K562 (cell line): ENCODE data around the gene KCTD7. TPM values are rescaled to one million over a fixed set of nuclear protein-coding genes. Genes with fewer than 3 reads are reported as not detected.

ENCODE experiments used
- ADNP ChIP-seq: fragments of 200-800 bp; sonication (Bioruptor generic); IDR thresholded peaks from 2 replicates; pipeline ENCODE4 v1.6.1; 2016; ENCODE audit warnings: missing genetic modification characterization, missing compliant biosample characterization
- CBX5 ChIP-seq: IDR thresholded peaks from 2 replicates; pipeline ENCODE4 v1.6.1; 2014; ENCODE audit warnings: low read depth, borderline replicate concordance
- HMG20A ChIP-seq: fragments of 450-650 bp; formaldehyde crosslinking; conservative IDR thresholded peaks from 2 replicates; pipeline ENCODE4 v1.4.0; 2020; ENCODE audit warnings: mild to moderate bottlenecking, mixed read lengths
- HNRNPUL1 ChIP-seq: fragments of 200-400 bp; formaldehyde crosslinking; IDR thresholded peaks from 2 replicates; pipeline ENCODE4 v1.6.1; 2017; ENCODE audit warnings: low read length
- ILF3 ChIP-seq: fragments of 450-650 bp; IDR thresholded peaks from 2 replicates; pipeline ENCODE4 v1.6.1; 2018; ENCODE audit warnings: antibody characterized with exemption, mild to moderate bottlenecking, moderate library complexity, borderline replicate concordance
- KDM2B ChIP-seq: fragments of 250-450 bp; sonication (Bioruptor Pico); IDR thresholded peaks from 2 replicates; pipeline ENCODE4 v1.8.0; 2021; ENCODE audit warnings: mild to moderate bottlenecking, moderate library complexity
- MECOM ChIP-seq: fragments of 250-450 bp; sonication (Bioruptor Pico); IDR thresholded peaks from 2 replicates; pipeline ENCODE4 v1.8.0; 2022; ENCODE audit warnings: inconsistent platforms
- MTA3 ChIP-seq: fragments of 450-650 bp; formaldehyde crosslinking; IDR thresholded peaks from 2 replicates; pipeline ENCODE4 v1.6.1; 2017; ENCODE audit warnings: mild to moderate bottlenecking, borderline replicate concordance
- MYNN ChIP-seq, 2 experiments: sonication (generic); formaldehyde crosslinking in 1 of 2; IDR thresholded peaks; 2 replicates each; pipeline versions ENCODE4 v1.5.0 to v1.6.1; 2016 to 2020; ENCODE audit warnings: antibody characterized with exemption in 1 of 2, missing genetic modification reagents in 1 of 2
- NELFE ChIP-seq: IDR thresholded peaks from 2 replicates; pipeline ENCODE4 v1.6.1; 2011; ENCODE audit warnings: mild to moderate bottlenecking; ENCODE audit not compliant: insufficient read depth, insufficient read length
- NFE2 ChIP-seq: IDR thresholded peaks from 2 replicates; pipeline ENCODE4 v1.6.1; 2014; ENCODE audit warnings: antibody characterized with exemption, low read depth
- POU5F1 ChIP-seq: fragments of 150-350 bp; IDR thresholded peaks from 2 replicates; pipeline ENCODE4 v1.6.1; 2014; ENCODE audit warnings: borderline replicate concordance, low read length, low read depth, mild to moderate bottlenecking; ENCODE audit not compliant: partially characterized antibody
- TAF9B ChIP-seq: fragments of 450-650 bp; IDR thresholded peaks from 2 replicates; pipeline ENCODE4 v1.6.1; 2018; ENCODE audit warnings: mild to moderate bottlenecking; ENCODE audit not compliant: partially characterized antibody
- ZNF121 ChIP-seq: sonication (generic); formaldehyde crosslinking; conservative IDR thresholded peaks from 2 replicates; pipeline ENCODE4 v1.8.0; 2022; ENCODE audit warnings: missing genetic modification reagents
- ZNF707 ChIP-seq: fragments of 250-450 bp; sonication (Bioruptor Pico); conservative IDR thresholded peaks from 2 replicates; pipeline ENCODE4 v1.8.0; 2022; ENCODE audit warnings: inconsistent platforms, mild to moderate bottlenecking, moderate library complexity
- polyA plus RNA-seq, 8 experiments: library from polyadenylated mRNA; depleted of rRNA in 4 of 8; stranded (reverse) in 5 of 8; unstranded in 3 of 8; fragments of >200 nt; fragmentation: Nextera tagmentation in 2 of 8; fragmentation: Illumina TruSeq in 1 of 8; extraction: Ambion mirVana in 2 of 8; extraction: Trizol in 1 of 8; gene quantifications; 2 replicates each; pipeline versions ENCODE4 v1.2.1 to v1.2.3, GENCODE V29; 2011 to 2014; ENCODE audit warnings: inconsistent platforms in 1 of 8, missing spikeins in 1 of 8
- total RNA-seq, 7 experiments: library from RNA; depleted of rRNA in 6 of 7; stranded (reverse); fragments of >200 nt in 6 of 7; fragmentation: Illumina TruSeq in 2 of 7; extraction: Trizol in 2 of 7; gene quantifications; 2 replicates each; pipeline versions ENCODE4 v1.2.1 to v1.2.3, GENCODE V29; 2011 to 2021; ENCODE audit warnings: low replicate concordance in 1 of 7
- TF ChIP-seq, protein P1 (sequence below): fragments of 250-450 bp; sonication (Bioruptor Pico); IDR thresholded peaks from 2 replicates; pipeline ENCODE4 v1.5.0; 2021
- TF ChIP-seq, protein P2 (sequence below), 2 experiments: fragments of 150-350 bp in 1 of 2; IDR thresholded peaks; 2 replicates each; pipeline ENCODE4 v1.6.1; 2012 to 2016; ENCODE audit warnings: low read depth in 2 of 2, low read length in 2 of 2, mild to moderate bottlenecking in 1 of 2, moderate library complexity in 1 of 2
- TF ChIP-seq, protein P3 (sequence below): sonication (generic); formaldehyde crosslinking; IDR thresholded peaks from 2 replicates; pipeline ENCODE4 v1.8.0; 2023; ENCODE audit warnings: missing genetic modification reagents, mild to moderate bottlenecking, borderline replicate concordance

KCTD7 gene
- total and polyA plus RNA-seq, 9 of the 15 experiments (the other 6 are each of a cell fraction or from before 2014, with no cell fraction given): 1.5 to 26.0 (median 9.0) TPM

DNA sequence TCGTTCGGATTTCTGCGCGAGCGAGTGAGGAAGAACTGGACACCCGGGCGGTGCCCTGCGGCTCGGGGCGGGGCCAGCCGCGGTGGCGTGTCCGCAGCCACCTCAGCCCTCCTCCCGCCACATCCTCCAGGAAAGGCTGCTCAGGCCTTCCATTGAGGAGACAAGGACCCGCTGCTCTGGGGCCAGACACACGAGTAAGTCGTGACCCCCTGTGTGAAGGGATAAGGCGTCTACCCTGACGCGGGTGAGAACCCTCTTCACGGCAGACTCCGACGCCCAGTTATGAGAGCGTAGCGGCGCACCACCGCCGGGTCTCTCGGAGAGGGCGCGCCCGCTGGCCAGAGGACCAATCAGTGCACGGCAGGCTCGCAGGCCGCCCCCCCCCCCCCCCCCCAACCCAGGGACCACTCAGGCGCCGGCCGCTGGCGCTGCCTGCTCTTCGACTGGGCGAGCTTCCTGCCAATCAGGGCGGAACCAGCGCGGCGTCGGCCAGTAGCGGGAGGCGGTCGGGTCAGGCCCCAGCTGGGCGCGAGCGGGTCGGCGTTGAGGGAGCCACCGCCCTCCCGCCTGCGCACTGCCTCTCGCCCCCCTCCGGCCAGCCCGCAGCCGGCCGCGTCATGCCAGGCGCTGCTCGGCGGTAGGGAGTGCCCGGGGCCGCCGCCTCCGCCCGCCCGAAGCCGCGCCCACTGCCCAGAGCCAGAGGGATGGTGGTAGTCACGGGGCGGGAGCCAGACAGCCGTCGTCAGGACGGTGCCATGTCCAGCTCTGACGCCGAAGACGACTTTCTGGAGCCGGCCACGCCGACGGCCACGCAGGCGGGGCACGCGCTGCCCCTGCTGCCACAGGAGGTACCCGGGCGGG lies at the start of gene KCTD7 (continued):
- TF ChIP-seq, protein P1, sequence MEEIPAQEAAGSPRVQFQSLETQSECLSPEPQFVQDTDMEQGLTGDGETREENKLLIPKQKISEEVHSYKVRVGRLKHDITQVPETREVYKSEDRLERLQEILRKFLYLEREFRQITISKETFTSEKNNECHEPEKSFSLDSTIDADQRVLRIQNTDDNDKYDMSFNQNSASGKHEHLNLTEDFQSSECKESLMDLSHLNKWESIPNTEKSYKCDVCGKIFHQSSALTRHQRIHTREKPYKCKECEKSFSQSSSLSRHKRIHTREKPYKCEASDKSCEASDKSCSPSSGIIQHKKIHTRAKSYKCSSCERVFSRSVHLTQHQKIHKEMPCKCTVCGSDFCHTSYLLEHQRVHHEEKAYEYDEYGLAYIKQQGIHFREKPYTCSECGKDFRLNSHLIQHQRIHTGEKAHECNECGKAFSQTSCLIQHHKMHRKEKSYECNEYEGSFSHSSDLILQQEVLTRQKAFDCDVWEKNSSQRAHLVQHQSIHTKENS: no peak
- TF ChIP-seq KDM2B (CRISPR knock-in tag): peak; percentile 84; the same call in 1 of the 2 replicates
- no peak for TF ChIP-seq TAF9B
- no peak for TF ChIP-seq ZNF121 (CRISPR knock-in tag)
- no peak for TF ChIP-seq POU5F1
- no peak for TF ChIP-seq HNRNPUL1
- no peak for TF ChIP-seq NELFE
- no peak for TF ChIP-seq MYNN (IDR thresholded peaks at IDR 0.05)
- TF ChIP-seq MYNN (CRISPR knock-in tag; IDR thresholded peaks at IDR 0.05): no peak
- no peak for TF ChIP-seq HMG20A (CRISPR knock-in tag)
- no peak for TF ChIP-seq ADNP (tag)
- TF ChIP-seq NFE2: no peak
- TF ChIP-seq, protein P2, sequence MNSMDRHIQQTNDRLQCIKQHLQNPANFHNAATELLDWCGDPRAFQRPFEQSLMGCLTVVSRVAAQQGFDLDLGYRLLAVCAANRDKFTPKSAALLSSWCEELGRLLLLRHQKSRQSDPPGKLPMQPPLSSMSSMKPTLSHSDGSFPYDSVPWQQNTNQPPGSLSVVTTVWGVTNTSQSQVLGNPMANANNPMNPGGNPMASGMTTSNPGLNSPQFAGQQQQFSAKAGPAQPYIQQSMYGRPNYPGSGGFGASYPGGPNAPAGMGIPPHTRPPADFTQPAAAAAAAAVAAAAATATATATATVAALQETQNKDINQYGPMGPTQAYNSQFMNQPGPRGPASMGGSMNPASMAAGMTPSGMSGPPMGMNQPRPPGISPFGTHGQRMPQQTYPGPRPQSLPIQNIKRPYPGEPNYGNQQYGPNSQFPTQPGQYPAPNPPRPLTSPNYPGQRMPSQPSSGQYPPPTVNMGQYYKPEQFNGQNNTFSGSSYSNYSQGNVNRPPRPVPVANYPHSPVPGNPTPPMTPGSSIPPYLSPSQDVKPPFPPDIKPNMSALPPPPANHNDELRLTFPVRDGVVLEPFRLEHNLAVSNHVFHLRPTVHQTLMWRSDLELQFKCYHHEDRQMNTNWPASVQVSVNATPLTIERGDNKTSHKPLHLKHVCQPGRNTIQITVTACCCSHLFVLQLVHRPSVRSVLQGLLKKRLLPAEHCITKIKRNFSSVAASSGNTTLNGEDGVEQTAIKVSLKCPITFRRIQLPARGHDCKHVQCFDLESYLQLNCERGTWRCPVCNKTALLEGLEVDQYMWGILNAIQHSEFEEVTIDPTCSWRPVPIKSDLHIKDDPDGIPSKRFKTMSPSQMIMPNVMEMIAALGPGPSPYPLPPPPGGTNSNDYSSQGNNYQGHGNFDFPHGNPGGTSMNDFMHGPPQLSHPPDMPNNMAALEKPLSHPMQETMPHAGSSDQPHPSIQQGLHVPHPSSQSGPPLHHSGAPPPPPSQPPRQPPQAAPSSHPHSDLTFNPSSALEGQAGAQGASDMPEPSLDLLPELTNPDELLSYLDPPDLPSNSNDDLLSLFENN (IDR thresholded peaks at IDR 0.05; ENCODE audit: low read depth in 2 of 2, low read length in 2 of 2): no peak; a peak in 1 of 4 replicates
- TF ChIP-seq, protein P3, sequence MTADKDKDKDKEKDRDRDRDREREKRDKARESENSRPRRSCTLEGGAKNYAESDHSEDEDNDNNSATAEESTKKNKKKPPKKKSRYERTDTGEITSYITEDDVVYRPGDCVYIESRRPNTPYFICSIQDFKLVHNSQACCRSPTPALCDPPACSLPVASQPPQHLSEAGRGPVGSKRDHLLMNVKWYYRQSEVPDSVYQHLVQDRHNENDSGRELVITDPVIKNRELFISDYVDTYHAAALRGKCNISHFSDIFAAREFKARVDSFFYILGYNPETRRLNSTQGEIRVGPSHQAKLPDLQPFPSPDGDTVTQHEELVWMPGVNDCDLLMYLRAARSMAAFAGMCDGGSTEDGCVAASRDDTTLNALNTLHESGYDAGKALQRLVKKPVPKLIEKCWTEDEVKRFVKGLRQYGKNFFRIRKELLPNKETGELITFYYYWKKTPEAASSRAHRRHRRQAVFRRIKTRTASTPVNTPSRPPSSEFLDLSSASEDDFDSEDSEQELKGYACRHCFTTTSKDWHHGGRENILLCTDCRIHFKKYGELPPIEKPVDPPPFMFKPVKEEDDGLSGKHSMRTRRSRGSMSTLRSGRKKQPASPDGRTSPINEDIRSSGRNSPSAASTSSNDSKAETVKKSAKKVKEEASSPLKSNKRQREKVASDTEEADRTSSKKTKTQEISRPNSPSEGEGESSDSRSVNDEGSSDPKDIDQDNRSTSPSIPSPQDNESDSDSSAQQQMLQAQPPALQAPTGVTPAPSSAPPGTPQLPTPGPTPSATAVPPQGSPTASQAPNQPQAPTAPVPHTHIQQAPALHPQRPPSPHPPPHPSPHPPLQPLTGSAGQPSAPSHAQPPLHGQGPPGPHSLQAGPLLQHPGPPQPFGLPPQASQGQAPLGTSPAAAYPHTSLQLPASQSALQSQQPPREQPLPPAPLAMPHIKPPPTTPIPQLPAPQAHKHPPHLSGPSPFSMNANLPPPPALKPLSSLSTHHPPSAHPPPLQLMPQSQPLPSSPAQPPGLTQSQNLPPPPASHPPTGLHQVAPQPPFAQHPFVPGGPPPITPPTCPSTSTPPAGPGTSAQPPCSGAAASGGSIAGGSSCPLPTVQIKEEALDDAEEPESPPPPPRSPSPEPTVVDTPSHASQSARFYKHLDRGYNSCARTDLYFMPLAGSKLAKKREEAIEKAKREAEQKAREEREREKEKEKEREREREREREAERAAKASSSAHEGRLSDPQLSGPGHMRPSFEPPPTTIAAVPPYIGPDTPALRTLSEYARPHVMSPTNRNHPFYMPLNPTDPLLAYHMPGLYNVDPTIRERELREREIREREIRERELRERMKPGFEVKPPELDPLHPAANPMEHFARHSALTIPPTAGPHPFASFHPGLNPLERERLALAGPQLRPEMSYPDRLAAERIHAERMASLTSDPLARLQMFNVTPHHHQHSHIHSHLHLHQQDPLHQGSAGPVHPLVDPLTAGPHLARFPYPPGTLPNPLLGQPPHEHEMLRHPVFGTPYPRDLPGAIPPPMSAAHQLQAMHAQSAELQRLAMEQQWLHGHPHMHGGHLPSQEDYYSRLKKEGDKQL: no peak
- no peak for TF ChIP-seq CBX5
- peak; percentile 62 for TF ChIP-seq MTA3
- no peak for TF ChIP-seq ZNF707 (CRISPR knock-in tag)
- no peak for TF ChIP-seq ILF3
- TF ChIP-seq MECOM (CRISPR knock-in tag): no peak
